ENCODE results near the gene JAGN1. TPM values are rescaled to one million over a fixed set of nuclear protein-coding genes. Genes with fewer than 3 reads are reported as not detected.

Gene JAGN1
- total and polyA plus RNA-seq, 2 of the 8 experiments (the other 6 are each of a cell fraction or from before 2014, with no cell fraction given) = 26.9 to 51.6 TPM

- TF ChIP-seq ATF2 (IDR thresholded peaks at IDR 0.05; ENCODE audit: low read length) = 0 out of 2 replicates have a peak, but pooled peaks have one; percentile 26
- no peak for TF ChIP-seq CBX5 (IDR thresholded peaks at IDR 0.05; ENCODE audit: low read depth, low read length)
- TF ChIP-seq EGR1 (IDR thresholded peaks at IDR 0.05; ENCODE audit: borderline replicate concordance, low read depth, low read length) = no peak
- peak; percentile 66 for TF ChIP-seq CHD2 (IDR thresholded peaks at IDR 0.05; ENCODE audit: low read length)
- no peak for TF ChIP-seq RFX5 (IDR thresholded peaks at IDR 0.05; ENCODE audit: borderline replicate concordance, low read depth, low read length)
- TF ChIP-seq SP1 (IDR thresholded peaks at IDR 0.05; ENCODE audit: low read depth, low read length) = peak; percentile 80; the same call in 1 of the 2 replicates
- peak; percentile 58; the same call in 1 of the 2 replicates for TF ChIP-seq TBP (IDR thresholded peaks at IDR 0.05; ENCODE audit: low read depth, low read length)
- 0 out of 4 replicates have a peak, but pooled peaks of 1 of the 2 experiments have one; percentile 13 for TF ChIP-seq SIN3A (conservative IDR thresholded peaks at IDR 0.05 in 1 of 2, IDR thresholded peaks at IDR 0.05 in 1 of 2; ENCODE audit: low read depth in 1 of 2, low read length in 2 of 2)
- peak; percentile 60; the same call in 1 of the 2 replicates for TF ChIP-seq JUND (IDR thresholded peaks at IDR 0.05; ENCODE audit: low read length)
- peak; percentile 53 to 72; a peak in 2 of 3 replicates for TF ChIP-seq POLR2A (IDR thresholded peaks at IDR 0.05; ENCODE audit: control extremely low read depth in 1 of 2, low read depth in 2 of 2, low read length in 2 of 2)
- TF ChIP-seq RBBP5 (IDR thresholded peaks at IDR 0.05; ENCODE audit: borderline replicate concordance, low read depth, low read length) = 0 out of 2 replicates have a peak, but pooled peaks have one; percentile 33
- peak; percentile 62 for TF ChIP-seq PHF8 (conservative IDR thresholded peaks at IDR 0.05; ENCODE audit: low read depth, low read length)
- TF ChIP-seq TAF1 (IDR thresholded peaks at IDR 0.05; ENCODE audit: low read depth, low read length) = peak; percentile 48; the same call in 1 of the 2 replicates
- TF ChIP-seq KDM4A (IDR thresholded peaks at IDR 0.05; ENCODE audit: low read depth, low read length, severe bottlenecking) = peak; percentile 76
- TF ChIP-seq BACH1 (IDR thresholded peaks at IDR 0.05; ENCODE audit: low read length) = peak; percentile 34; the same call in 1 of the 2 replicates
- TF ChIP-seq, protein P1, sequence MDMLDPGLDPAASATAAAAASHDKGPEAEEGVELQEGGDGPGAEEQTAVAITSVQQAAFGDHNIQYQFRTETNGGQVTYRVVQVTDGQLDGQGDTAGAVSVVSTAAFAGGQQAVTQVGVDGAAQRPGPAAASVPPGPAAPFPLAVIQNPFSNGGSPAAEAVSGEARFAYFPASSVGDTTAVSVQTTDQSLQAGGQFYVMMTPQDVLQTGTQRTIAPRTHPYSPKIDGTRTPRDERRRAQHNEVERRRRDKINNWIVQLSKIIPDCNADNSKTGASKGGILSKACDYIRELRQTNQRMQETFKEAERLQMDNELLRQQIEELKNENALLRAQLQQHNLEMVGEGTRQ (IDR thresholded peaks at IDR 0.05; ENCODE audit: low read length) = peak; percentile 37; the same call in 1 of the 2 replicates
Measured at GRCh38 chr3:9933561-9934234, 43.3 kb downstream of the JAGN1 start, which contains the start of gene CRELD1 (continued).
